Ascending aorta (tissue), 2 donors: ENCODE data around the gene TSEN2. TPM values are rescaled to one million over a fixed set of nuclear protein-coding genes. Genes with fewer than 3 reads are reported as not detected.
"Not testable (repeated sequence)": the region's sequence is repeated elsewhere in the genome, so short reads cannot be mapped to it uniquely, and the experiment has no call there.

Experiments used
- DNase-seq, 2 donors: peaks; one replicate each; pipeline ENCODE4 v3.0.0-alpha.2; 2019; ENCODE audit warnings: low spot score in 2 of 2
- H3K27ac ChIP-seq, 2 donors: fragments of 200-600 bp; sonication (generic); one replicate each; pipeline ENCODE4 v1.5.1; 2016 to 2017; ENCODE audit warnings: mild to moderate bottlenecking in 1 of 2
- H3K27me3 ChIP-seq: fragments of 200-600 bp; sonication (generic); one replicate; pipeline ENCODE4 v1.5.1; 2017
- H3K36me3 ChIP-seq, 2 donors: fragments of 200-600 bp; sonication (generic); one replicate each; pipeline ENCODE4 v1.5.1; 2016
- H3K4me1 ChIP-seq, 2 donors: fragments of 200-600 bp; sonication (generic); one replicate each; pipeline ENCODE4 v1.5.1; 2016 to 2017; ENCODE audit warnings: mild to moderate bottlenecking in 1 of 2
- H3K4me3 ChIP-seq, 2 donors: fragments of 200-600 bp; sonication (generic); one replicate each; pipeline ENCODE4 v1.5.1; 2016 to 2017; ENCODE audit warnings: mild to moderate bottlenecking in 1 of 2
- H3K9me3 ChIP-seq, 2 donors: fragments of 200-600 bp; sonication (generic); one replicate each; pipeline ENCODE4 v1.5.1; 2016
- intact Hi-C: fragments of 100-400 bp; cut with DNase I; formaldehyde crosslinking; loops from one replicate; pipeline ENCODE4 v1.15.1; 2023
- total RNA-seq: library from RNA; depleted of rRNA; stranded (reverse); fragments of >200 nt; gene quantifications from one replicate; pipeline ENCODE4 v1.1.0, GENCODE V29; 2016
- TF ChIP-seq, protein P1 (sequence below), 3 experiments: fragments of 200-600 bp in 2 of 3; fragments of 450-650 bp in 1 of 3; sonication (generic) in 2 of 3; IDR thresholded peaks; one replicate each; pipeline ENCODE4 v1.5.1; 2016 to 2019; ENCODE audit warnings: antibody characterized with exemption in 3 of 3, mild to moderate bottlenecking in 1 of 3, moderate library complexity in 1 of 3

TSEN2 gene
- total RNA-seq, 1 donor from 2014 or later = 6.3 TPM

DNA sequence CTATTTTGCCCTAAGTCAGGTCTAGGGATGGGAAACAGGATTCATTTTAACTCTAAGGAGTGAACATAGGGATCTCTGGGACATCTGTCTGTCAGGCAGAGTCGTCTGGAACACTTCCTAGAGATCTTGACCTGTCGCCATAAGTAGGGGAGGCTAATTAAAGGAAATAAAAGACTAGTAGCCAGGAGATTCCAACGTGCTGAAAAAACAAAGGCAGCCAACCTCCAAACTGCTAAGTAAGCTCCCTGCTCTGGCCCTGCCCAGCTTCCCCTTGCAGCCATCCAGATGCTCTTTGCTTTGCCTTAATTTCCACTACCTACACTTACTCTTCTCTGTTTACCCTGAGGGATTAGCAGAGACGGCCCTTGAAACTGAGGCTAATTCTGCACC is 18.4 kb upstream of the TSEN2 start:
- H3K9me3 ChIP-seq = no peaks in the 10 kb centered on the region
- no peaks in the 10 kb centered on the region for H3K27me3 ChIP-seq
- H3K36me3 ChIP-seq = no peaks in the 10 kb centered on the region
- intact Hi-C loops = no loop called here
- TF ChIP-seq, protein P1, sequence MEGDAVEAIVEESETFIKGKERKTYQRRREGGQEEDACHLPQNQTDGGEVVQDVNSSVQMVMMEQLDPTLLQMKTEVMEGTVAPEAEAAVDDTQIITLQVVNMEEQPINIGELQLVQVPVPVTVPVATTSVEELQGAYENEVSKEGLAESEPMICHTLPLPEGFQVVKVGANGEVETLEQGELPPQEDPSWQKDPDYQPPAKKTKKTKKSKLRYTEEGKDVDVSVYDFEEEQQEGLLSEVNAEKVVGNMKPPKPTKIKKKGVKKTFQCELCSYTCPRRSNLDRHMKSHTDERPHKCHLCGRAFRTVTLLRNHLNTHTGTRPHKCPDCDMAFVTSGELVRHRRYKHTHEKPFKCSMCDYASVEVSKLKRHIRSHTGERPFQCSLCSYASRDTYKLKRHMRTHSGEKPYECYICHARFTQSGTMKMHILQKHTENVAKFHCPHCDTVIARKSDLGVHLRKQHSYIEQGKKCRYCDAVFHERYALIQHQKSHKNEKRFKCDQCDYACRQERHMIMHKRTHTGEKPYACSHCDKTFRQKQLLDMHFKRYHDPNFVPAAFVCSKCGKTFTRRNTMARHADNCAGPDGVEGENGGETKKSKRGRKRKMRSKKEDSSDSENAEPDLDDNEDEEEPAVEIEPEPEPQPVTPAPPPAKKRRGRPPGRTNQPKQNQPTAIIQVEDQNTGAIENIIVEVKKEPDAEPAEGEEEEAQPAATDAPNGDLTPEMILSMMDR (IDR thresholded peaks at IDR 0.05) = no peak
- DNase-seq = no peak
- no peaks in the 10 kb centered on the region for H3K4me1 ChIP-seq
- H3K27ac ChIP-seq = no peak overlapping the region
- no peak overlapping the region for H3K4me3 ChIP-seq

DNA sequence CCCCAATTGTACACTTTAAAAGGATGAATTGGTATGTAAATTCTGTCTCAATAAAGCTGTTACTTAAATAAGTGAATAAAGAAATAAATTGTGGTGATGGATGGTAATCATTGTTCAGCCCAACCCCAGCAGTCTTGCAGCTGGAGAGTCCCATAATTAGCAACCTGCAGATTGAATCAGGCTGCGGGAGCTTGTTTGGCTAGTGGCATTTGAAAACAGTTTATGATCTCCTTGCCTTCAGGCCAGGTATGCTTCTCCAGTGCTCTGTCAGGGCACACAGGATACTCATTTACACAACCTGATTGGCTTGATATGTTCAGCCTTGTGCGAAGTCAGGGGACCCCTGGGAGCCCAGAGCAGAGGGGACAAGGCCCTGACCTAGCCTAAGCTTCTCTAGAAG is 16.5 kb upstream of the TSEN2 start:
- DNase-seq = no peak
- H3K27ac ChIP-seq = no peak overlapping the region
- no peak overlapping the region for H3K4me3 ChIP-seq
- TF ChIP-seq, protein P1 (IDR thresholded peaks at IDR 0.05) = no peak
- H3K27me3 ChIP-seq = no peaks in the 10 kb centered on the region
- no peaks in the 10 kb centered on the region for H3K36me3 ChIP-seq
- H3K9me3 ChIP-seq = no peaks in the 10 kb centered on the region
- H3K4me1 ChIP-seq = no peaks in the 10 kb centered on the region
- intact Hi-C loops = no loop called here

DNA sequence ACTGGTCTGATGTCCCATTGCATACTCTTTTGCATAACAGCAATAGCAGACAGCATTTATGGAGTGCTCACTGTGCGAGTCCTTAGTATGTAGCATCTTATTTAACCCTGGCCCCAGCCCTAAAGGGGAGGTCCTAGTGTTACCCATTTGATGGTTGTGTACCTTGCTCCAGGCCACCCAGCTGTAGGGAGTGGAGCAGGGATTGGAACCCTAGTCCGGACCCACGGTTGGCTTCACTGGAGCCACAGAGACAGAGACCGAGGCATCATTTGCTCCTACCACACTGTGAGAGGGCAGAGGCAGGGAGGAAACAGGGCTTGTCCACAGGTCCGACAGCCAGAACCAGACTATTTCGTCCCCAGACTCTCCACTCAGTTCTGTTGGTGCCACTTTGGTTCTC is 16.0 kb upstream of the TSEN2 start:
- no peaks in the 10 kb centered on the region for H3K4me1 ChIP-seq
- no peaks in the 10 kb centered on the region for H3K27me3 ChIP-seq
- DNase-seq = no peak
- H3K27ac ChIP-seq = no peak overlapping the region
- H3K36me3 ChIP-seq = no peaks in the 10 kb centered on the region
- intact Hi-C loops = no loop called here
- H3K4me3 ChIP-seq = no peak overlapping the region
- H3K9me3 ChIP-seq = no peaks in the 10 kb centered on the region
- TF ChIP-seq, protein P1 (IDR thresholded peaks at IDR 0.05) = no peak

DNA sequence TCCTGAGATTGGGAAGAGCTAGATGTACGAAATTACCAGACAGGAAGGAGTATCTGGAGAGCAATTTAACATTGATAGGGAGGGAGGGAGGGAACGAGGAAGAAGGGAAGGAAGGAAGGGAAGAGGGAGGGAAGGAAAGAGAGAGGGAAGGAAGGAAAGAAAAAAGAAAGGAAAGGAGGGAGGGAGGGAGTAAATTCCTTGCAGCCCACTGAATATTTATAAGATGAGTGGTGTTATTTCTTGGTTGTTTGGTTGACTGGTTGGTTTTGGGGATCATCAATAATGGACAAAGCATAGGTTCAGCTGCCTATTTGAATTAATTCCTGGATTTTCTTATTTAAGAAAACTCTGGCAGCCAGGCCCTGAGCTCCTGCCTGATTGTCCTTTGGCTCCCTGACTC is 15.5 kb upstream of the TSEN2 start:
- no peak overlapping the region for H3K4me3 ChIP-seq
- H3K27me3 ChIP-seq = no peaks in the 10 kb centered on the region
- no peaks in the 10 kb centered on the region for H3K9me3 ChIP-seq
- no peaks in the 10 kb centered on the region for H3K36me3 ChIP-seq
- TF ChIP-seq, protein P1 (IDR thresholded peaks at IDR 0.05) = no peak
- no peaks in the 10 kb centered on the region for H3K4me1 ChIP-seq
- no peak for DNase-seq
- intact Hi-C loops = no loop called here
- no peak overlapping the region for H3K27ac ChIP-seq

- H3K9me3 ChIP-seq, DNase-seq, H3K4me3 ChIP-seq, H3K36me3 ChIP-seq, intact Hi-C loops, H3K27me3 ChIP-seq, H3K4me1 ChIP-seq, H3K27ac ChIP-seq: not testable (repeated sequence)
These were observed 15.1 kb upstream of the TSEN2 start for GRCh38 chr3:12469222-12469621.

GRCh38 chr3:12470111-12470510 is 14.2 kb upstream of the TSEN2 start:
- Histone ChIP-seq H3K4me3 (no peak overlapping the region), H3K27ac (no peak overlapping the region), H3K36me3 (no peaks in the 10 kb centered on the region), H3K9me3 (no peaks in the 10 kb centered on the region), H3K4me1 (no peaks in the 10 kb centered on the region), H3K27me3 (no peaks in the 10 kb centered on the region)
- DNase-seq = no peak
- intact Hi-C loops = no loop called here
- TF ChIP-seq, protein P1 (IDR thresholded peaks at IDR 0.05) = no peak
